Measurements from ENCODE around the gene TNNC1.

Gene TNNC1

GRCh38 chr3:52484680-52485461 is 31.0 kb upstream of the TNNC1 start:
- no peak for DNase-seq (ENCODE audit: low read depth in 2 of 2)

GRCh38 chr3:52483577-52484381 is 29.9 kb upstream of the TNNC1 start:
- DNase-seq (ENCODE audit: low read depth in 2 of 2), result no peak

GRCh38 chr3:52483081-52483480 is 29.2 kb upstream of the TNNC1 start:
- no peak for DNase-seq (ENCODE audit: low read depth in 2 of 2)

GRCh38 chr3:52481819-52482521 is 28.1 kb upstream of the TNNC1 start:
- no peak for DNase-seq (ENCODE audit: low read depth in 2 of 2)

GRCh38 chr3:52480768-52481715 is 27.2 kb upstream of the TNNC1 start:
- DNase-seq (ENCODE audit: low read depth in 2 of 2), result no peak

- no peak for DNase-seq (ENCODE audit: low read depth in 2 of 2)
These were observed 26.2 kb upstream of the TNNC1 start for GRCh38 chr3:52479877-52480575.

- DNase-seq (ENCODE audit: low read depth in 2 of 2), result no peak
These were observed 25.4 kb upstream of the TNNC1 start for GRCh38 chr3:52479037-52479876.

- no peak for DNase-seq (ENCODE audit: low read depth in 2 of 2)
These were observed 23.9 kb upstream of the TNNC1 start for GRCh38 chr3:52477796-52478095.

GRCh38 chr3:52477076-52477795 is 23.4 kb upstream of the TNNC1 start:
- no peak for DNase-seq (ENCODE audit: low read depth in 2 of 2)

- no peak for DNase-seq (ENCODE audit: low read depth in 2 of 2)
These were observed 19.2 kb upstream of the TNNC1 start for GRCh38 chr3:52473026-52473425.

- DNase-seq (ENCODE audit: low read depth in 2 of 2), result no peak
These were observed 18.6 kb upstream of the TNNC1 start for GRCh38 chr3:52472239-52473000.

- no peak for DNase-seq (ENCODE audit: low read depth in 2 of 2)
These were observed 17.8 kb upstream of the TNNC1 start for GRCh38 chr3:52471371-52472238.

- no peak for DNase-seq (ENCODE audit: low read depth in 2 of 2)
These were observed 17.1 kb upstream of the TNNC1 start for GRCh38 chr3:52470920-52471319.

- no peak for DNase-seq (ENCODE audit: low read depth in 2 of 2)
These were observed 15.2 kb upstream of the TNNC1 start for GRCh38 chr3:52469001-52469400.

- DNase-seq (ENCODE audit: low read depth in 2 of 2), result no peak
These were observed 14.5 kb upstream of the TNNC1 start for GRCh38 chr3:52468336-52468735.

GRCh38 chr3:52463416-52463815 is 9.6 kb upstream of the TNNC1 start:
- no peak for DNase-seq (ENCODE audit: low read depth in 2 of 2)

GRCh38 chr3:52461874-52462273 is 8.0 kb upstream of the TNNC1 start:
- no peak for DNase-seq (ENCODE audit: low read depth in 2 of 2)

All from stimulated activated CD8-positive, alpha-beta memory T cell treated with anti-CD3 and anti-CD28 coated beads, Interleukin-7, amount 100 ng/mL, for 1 hour (primary cell).